ENCODE data around the gene EMILIN2. TPM values are rescaled to one million over a fixed set of nuclear protein-coding genes. Genes with fewer than 3 reads are reported as not detected.

EMILIN2 gene
- total and polyA plus RNA-seq, 2 of the 8 experiments (the other 6 are each of a cell fraction or from before 2014, with no cell fraction given), result 6.0 to 7.5 TPM

- no peak overlapping the region for H3K4me3 ChIP-seq (ENCODE audit: extremely low read depth in 1 of 4, insufficient read depth in 2 of 4, low read depth in 3 of 4, low read length in 4 of 4)
- no peak overlapping the region for H2BK15ac ChIP-seq (ENCODE audit: low read length)
- H3K23me2 ChIP-seq (ENCODE audit: low read depth, low read length), result peaks cover 1% of the 10 kb centered on the region; the same call in 1 of the 2 replicates
- FAIRE-seq, result no peak
- no peaks in the 10 kb centered on the region for H3K9me3 ChIP-seq (ENCODE audit: insufficient read depth in 2 of 2, low read depth in 1 of 2, low read length in 1 of 2)
- no peaks in the 10 kb centered on the region for H3K4me1 ChIP-seq (replicated peaks in 1 of 4; ENCODE audit: control insufficient read depth in 3 of 4, insufficient read depth in 4 of 4, low read length in 3 of 4)
- H3K79me1 ChIP-seq (ENCODE audit: low read depth, low read length), result no peaks in the 10 kb centered on the region
- H4K20me1 ChIP-seq (replicated peaks in 1 of 2; ENCODE audit: control insufficient read depth in 1 of 2, insufficient read depth in 2 of 2, low read length in 2 of 2), result no peaks in the 10 kb centered on the region
- DNase-seq (ENCODE audit: low read depth in 1 of 2, low spot score in 2 of 2), result no peak
- no peak overlapping the region for H3K56ac ChIP-seq (replicated peaks; ENCODE audit: insufficient read length, low read depth, low read length)
- H3K4me2 ChIP-seq (ENCODE audit: insufficient read depth in 1 of 2, low read depth in 2 of 2, low read length in 2 of 2), result no peak overlapping the region
- H4K91ac ChIP-seq (replicated peaks; ENCODE audit: insufficient read length, low read length), result no peak overlapping the region
- H2BK120ac ChIP-seq (replicated peaks; ENCODE audit: low read depth, low read length), result no peak overlapping the region
- H3K79me2 ChIP-seq (ENCODE audit: control insufficient read depth in 1 of 2, insufficient read depth in 2 of 2, low read length in 2 of 2), result no peaks in the 10 kb centered on the region
- H3K27ac ChIP-seq (ENCODE audit: low read depth, low read length), result no peak overlapping the region
- H3K9ac ChIP-seq (replicated peaks in 1 of 4; ENCODE audit: extremely low read depth in 1 of 4, low read depth in 3 of 4, low read length in 3 of 4), result no peak overlapping the region
- POLR2A ChIA-PET (ENCODE audit: partially characterized antibody), result interaction anchor here (1.0 kb wide), 1 partner anchor 33 kb away, joined by 3 read pairs; no protein-coding TSS in a partner anchor
- no peak overlapping the region for H3K14ac ChIP-seq (ENCODE audit: insufficient read length)
- H3K18ac ChIP-seq (ENCODE audit: extremely low read depth, low read length), result no peak overlapping the region
- H2BK12ac ChIP-seq (ENCODE audit: low read depth, low read length), result no peak overlapping the region
- H4K8ac ChIP-seq (ENCODE audit: extremely low read depth, insufficient read depth, low read length), result no peak overlapping the region
- no peak overlapping the region for H2BK20ac ChIP-seq (ENCODE audit: low read length)
- no peak overlapping the region for H2BK5ac ChIP-seq (ENCODE audit: low read depth, low read length)
- H3K27me3 ChIP-seq (replicated peaks in 1 of 4; ENCODE audit: control insufficient read depth in 3 of 4, extremely low read depth in 1 of 4, insufficient read depth in 3 of 4, low read length in 3 of 4), result no peaks in the 10 kb centered on the region
- H3K36me3 ChIP-seq (ENCODE audit: control insufficient read depth in 2 of 4, insufficient read depth in 4 of 4, low read length in 3 of 4), result peaks cover 0 to 8% (median 6%) of the 10 kb centered on the region in 4 experiments; a peak in 4 of 8 replicates
- no peak overlapping the region for H4K5ac ChIP-seq (ENCODE audit: insufficient read length, low read depth, low read length)
- H2AK5ac ChIP-seq (ENCODE audit: low read depth, low read length), result no peak overlapping the region
- no peak overlapping the region for H2AFZ ChIP-seq (ENCODE audit: low read length)
- WGBS, 2 experiments (ENCODE audit: extremely low coverage in 1 of 2, insufficient coverage in 1 of 2, insufficient read length in 1 of 2, insufficient replicate concordance in 2 of 2, low coverage in 1 of 2, low lambda C conversion rate in 2 of 2, missing lambda C conversion rate in 1 of 2), result 97% methylated on average over 7 of the region's 7 CpGs; no CpG with 5 or more reads in 1 of the 2 experiments
- H3K4ac ChIP-seq (replicated peaks; ENCODE audit: insufficient read length, low read depth, low read length), result no peak overlapping the region
- no peak overlapping the region for H3K23ac ChIP-seq (ENCODE audit: insufficient read length)
- CTCF ChIA-PET (ENCODE audit: partially characterized antibody), result interaction anchor here (0.6 to 3.8 kb wide), 3 partner anchors 8 to 189 kb away, joined by 3 to 11 read pairs (median 4); no protein-coding TSS in a partner anchor
- TF ChIP-seq BACH1 (IDR thresholded peaks at IDR 0.05; ENCODE audit: low read length) (no peak), RNF2 (IDR thresholded peaks at IDR 0.05; ENCODE audit: borderline replicate concordance, low read depth, low read length, missing control alignments, poor library complexity, severe bottlenecking) (no peak), HDAC6 (IDR thresholded peaks at IDR 0.05; ENCODE audit: low read depth, low read length) (no peak), SP2 (IDR thresholded peaks at IDR 0.05; ENCODE audit: low read length) (no peak), SUZ12 (IDR thresholded peaks at IDR 0.05; ENCODE audit: low read length) (no peak), SP4 (IDR thresholded peaks at IDR 0.05; ENCODE audit: low read length) (no peak), PHF8 (conservative IDR thresholded peaks at IDR 0.05; ENCODE audit: low read depth, low read length) (no peak), BCL11A (IDR thresholded peaks at IDR 0.05; ENCODE audit: low read depth in 2 of 2, low read length in 2 of 2) (no peak), CEBPB (IDR thresholded peaks at IDR 0.05; ENCODE audit: low read depth, low read length) (no peak), POLR2AphosphoS5 (IDR thresholded peaks at IDR 0.05; ENCODE audit: low read depth, low read length) (no peak)
- TF ChIP-seq, protein P1, sequence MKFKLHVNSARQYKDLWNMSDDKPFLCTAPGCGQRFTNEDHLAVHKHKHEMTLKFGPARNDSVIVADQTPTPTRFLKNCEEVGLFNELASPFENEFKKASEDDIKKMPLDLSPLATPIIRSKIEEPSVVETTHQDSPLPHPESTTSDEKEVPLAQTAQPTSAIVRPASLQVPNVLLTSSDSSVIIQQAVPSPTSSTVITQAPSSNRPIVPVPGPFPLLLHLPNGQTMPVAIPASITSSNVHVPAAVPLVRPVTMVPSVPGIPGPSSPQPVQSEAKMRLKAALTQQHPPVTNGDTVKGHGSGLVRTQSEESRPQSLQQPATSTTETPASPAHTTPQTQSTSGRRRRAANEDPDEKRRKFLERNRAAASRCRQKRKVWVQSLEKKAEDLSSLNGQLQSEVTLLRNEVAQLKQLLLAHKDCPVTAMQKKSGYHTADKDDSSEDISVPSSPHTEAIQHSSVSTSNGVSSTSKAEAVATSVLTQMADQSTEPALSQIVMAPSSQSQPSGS (IDR thresholded peaks at IDR 0.05; ENCODE audit: low read length), result no peak
- TF ChIP-seq, protein P2, sequence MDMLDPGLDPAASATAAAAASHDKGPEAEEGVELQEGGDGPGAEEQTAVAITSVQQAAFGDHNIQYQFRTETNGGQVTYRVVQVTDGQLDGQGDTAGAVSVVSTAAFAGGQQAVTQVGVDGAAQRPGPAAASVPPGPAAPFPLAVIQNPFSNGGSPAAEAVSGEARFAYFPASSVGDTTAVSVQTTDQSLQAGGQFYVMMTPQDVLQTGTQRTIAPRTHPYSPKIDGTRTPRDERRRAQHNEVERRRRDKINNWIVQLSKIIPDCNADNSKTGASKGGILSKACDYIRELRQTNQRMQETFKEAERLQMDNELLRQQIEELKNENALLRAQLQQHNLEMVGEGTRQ (IDR thresholded peaks at IDR 0.05; ENCODE audit: low read length), result no peak
Measured at GRCh38 chr18:2939317-2939716, 92.5 kb downstream of the EMILIN2 start.
